HepG2 (cell line): ENCODE data around the gene PPP1R18. TPM values are rescaled to one million over a fixed set of nuclear protein-coding genes. Genes with fewer than 3 reads are reported as not detected.

Experiments
- CEBPG ChIP-seq: IDR thresholded peaks from 2 replicates; pipeline ENCODE4 v1.6.1; 2016
- CENPX ChIP-seq: sonication (generic); formaldehyde crosslinking; IDR thresholded peaks from 2 replicates; pipeline ENCODE4 v1.9.0; 2021; ENCODE audit warnings: mild to moderate bottlenecking, missing genetic modification reagents, moderate library complexity
- CREM ChIP-seq, 2 experiments: sonication (generic) in 1 of 2; formaldehyde crosslinking in 1 of 2; IDR thresholded peaks; 2 replicates each; pipeline versions ENCODE4 v1.4.0 to v1.6.1; 2016 to 2020; ENCODE audit warnings: antibody characterized with exemption in 1 of 2, mild to moderate bottlenecking in 1 of 2, missing genetic modification reagents in 1 of 2
- CSRNP2 ChIP-seq: sonication (generic); formaldehyde crosslinking; conservative IDR thresholded peaks from 2 replicates; pipeline ENCODE4 v1.8.0; 2022; ENCODE audit warnings: low read depth, missing genetic modification reagents
- FIP1L1 ChIP-seq: fragments of 200-400 bp; formaldehyde crosslinking; IDR thresholded peaks from 2 replicates; pipeline ENCODE4 v1.6.1; 2018; ENCODE audit warnings: low read depth, mild to moderate bottlenecking, low read length, moderate library complexity, borderline replicate concordance; ENCODE audit not compliant: insufficient read depth
- FOSL2 ChIP-seq: sonication (generic); formaldehyde crosslinking; IDR thresholded peaks from 2 replicates; pipeline ENCODE4 v1.4.0; 2020; ENCODE audit warnings: missing genetic modification reagents
- MBNL3 ChIP-seq: fragments of 250-450 bp; sonication (Bioruptor Pico); conservative IDR thresholded peaks from 2 replicates; pipeline ENCODE4 v1.8.0; 2022; ENCODE audit warnings: mild to moderate bottlenecking, inconsistent platforms
- MZF1 ChIP-seq: sonication (generic); formaldehyde crosslinking; IDR thresholded peaks from 2 replicates; pipeline ENCODE4 v1.8.1; 2023; ENCODE audit warnings: mild to moderate bottlenecking, missing genetic modification reagents, borderline replicate concordance
- SMAD9 ChIP-seq: sonication (generic); formaldehyde crosslinking; IDR thresholded peaks from 2 replicates; pipeline ENCODE4 v1.5.1; 2020; ENCODE audit warnings: mild to moderate bottlenecking, missing genetic modification reagents
- SMYD3 ChIP-seq: sonication (generic); formaldehyde crosslinking; IDR thresholded peaks from 2 replicates; pipeline ENCODE4 v1.8.1; 2023; ENCODE audit warnings: mild to moderate bottlenecking, missing genetic modification reagents
- THAP9 ChIP-seq: sonication (generic); formaldehyde crosslinking; IDR thresholded peaks from 2 replicates; pipeline ENCODE4; 2020; ENCODE audit warnings: missing genetic modification reagents, mild to moderate bottlenecking, borderline replicate concordance
- ZBTB7A ChIP-seq: sonication (generic); formaldehyde crosslinking; IDR thresholded peaks from 2 replicates; pipeline ENCODE4 v1.8.0; 2022; ENCODE audit warnings: mild to moderate bottlenecking, missing genetic modification reagents
- ZMAT3 ChIP-seq: sonication (generic); formaldehyde crosslinking; conservative IDR thresholded peaks from 2 replicates; pipeline ENCODE4 v1.7.0; 2021; ENCODE audit warnings: missing genetic modification reagents
- ZNF703 ChIP-seq: sonication (generic); formaldehyde crosslinking; IDR thresholded peaks from 2 replicates; pipeline ENCODE4 v1.5.1; 2020; ENCODE audit warnings: missing genetic modification reagents, mild to moderate bottlenecking, moderate library complexity, borderline replicate concordance
- polyA plus RNA-seq, 8 experiments: library from polyadenylated mRNA; depleted of rRNA in 3 of 8; stranded (reverse) in 7 of 8; unstranded in 1 of 8; fragments of >200 nt; fragmentation: Illumina TruSeq in 4 of 8; extraction: Trizol in 4 of 8; gene quantifications; 2 replicates each; pipeline versions ENCODE4 v1.2.1 to v1.2.3, GENCODE V29; 2011 to 2016; ENCODE audit warnings: low read depth in 4 of 8, missing spikeins in 1 of 8, mixed read lengths in 1 of 8; ENCODE audit not compliant: insufficient read depth in 1 of 8
- total RNA-seq, 5 experiments: library from RNA; depleted of rRNA; stranded (reverse); fragments of >200 nt; fragmentation: Illumina TruSeq; extraction: Trizol; gene quantifications; 2 replicates each; pipeline ENCODE4 v1.2.3, GENCODE V29; 2016; ENCODE audit warnings: low read depth in 1 of 5
- TF ChIP-seq, protein P1 (sequence below): sonication (generic); formaldehyde crosslinking; IDR thresholded peaks from 2 replicates; pipeline ENCODE4 v1.8.0; 2022; ENCODE audit warnings: missing genetic modification reagents, mild to moderate bottlenecking, inconsistent platforms, borderline replicate concordance
- TF ChIP-seq, protein P2 (sequence below): sonication (generic); formaldehyde crosslinking; IDR thresholded peaks from 2 replicates; pipeline ENCODE4 v1.4.0; 2020; ENCODE audit warnings: missing genetic modification reagents
- TF ChIP-seq, protein P3 (sequence below): sonication (generic); formaldehyde crosslinking; IDR thresholded peaks from 2 replicates; pipeline ENCODE4 v1.5.1; 2020; ENCODE audit warnings: mild to moderate bottlenecking, missing genetic modification reagents

PPP1R18 gene
- total and polyA plus RNA-seq, 2 of the 13 experiments (the other 11 are each of a cell fraction or from before 2014, with no cell fraction given): 4.9 to 9.2 TPM

- TF ChIP-seq SMYD3 (CRISPR knock-in tag) (peak; percentile 82; the same call in 1 of the 2 replicates), ZBTB7A (no peak; the same call in 1 of the 2 replicates), CSRNP2 (CRISPR knock-in tag) (no peak), CREM (IDR thresholded peaks at IDR 0.05) (peak; percentile 63; the same call in 1 of the 2 replicates), CREM (CRISPR knock-in tag; IDR thresholded peaks at IDR 0.05) (no peak), FIP1L1 (no peak), CENPX (CRISPR knock-in tag) (no peak), FOSL2 (CRISPR knock-in tag) (no peak), SMAD9 (CRISPR knock-in tag) (no peak), MBNL3 (CRISPR knock-in tag) (no peak), CEBPG (CRISPR knock-in tag) (0 out of 2 replicates have a peak, but pooled peaks have one; percentile 26), MZF1 (CRISPR knock-in tag) (0 out of 2 replicates have a peak, but pooled peaks have one; percentile 80), ZNF703 (CRISPR knock-in tag) (no peak), ZMAT3 (CRISPR knock-in tag) (peak; percentile 84; the same call in 1 of the 2 replicates), THAP9 (CRISPR knock-in tag) (peak; percentile 93; the same call in 1 of the 2 replicates)
- TF ChIP-seq, protein P1, sequence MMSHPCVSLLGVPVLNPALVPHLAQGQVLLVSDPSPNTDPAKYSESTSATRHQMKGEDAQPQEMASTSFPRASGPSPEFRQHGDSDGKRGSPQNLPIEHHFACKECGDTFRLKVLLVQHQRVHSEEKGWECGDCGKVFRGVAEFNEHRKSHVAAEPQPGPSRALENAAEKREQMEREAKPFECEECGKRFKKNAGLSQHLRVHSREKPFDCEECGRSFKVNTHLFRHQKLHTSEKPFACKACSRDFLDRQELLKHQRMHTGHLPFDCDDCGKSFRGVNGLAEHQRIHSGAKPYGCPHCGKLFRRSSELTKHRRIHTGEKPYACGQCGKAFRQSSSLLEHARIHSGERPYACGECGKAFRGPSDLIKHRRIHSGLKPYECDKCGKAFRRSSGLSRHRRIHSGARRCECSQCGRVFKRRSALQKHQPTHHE (CRISPR knock-in tag): no peak; the same call in 1 of the 2 replicates
- TF ChIP-seq, protein P2, sequence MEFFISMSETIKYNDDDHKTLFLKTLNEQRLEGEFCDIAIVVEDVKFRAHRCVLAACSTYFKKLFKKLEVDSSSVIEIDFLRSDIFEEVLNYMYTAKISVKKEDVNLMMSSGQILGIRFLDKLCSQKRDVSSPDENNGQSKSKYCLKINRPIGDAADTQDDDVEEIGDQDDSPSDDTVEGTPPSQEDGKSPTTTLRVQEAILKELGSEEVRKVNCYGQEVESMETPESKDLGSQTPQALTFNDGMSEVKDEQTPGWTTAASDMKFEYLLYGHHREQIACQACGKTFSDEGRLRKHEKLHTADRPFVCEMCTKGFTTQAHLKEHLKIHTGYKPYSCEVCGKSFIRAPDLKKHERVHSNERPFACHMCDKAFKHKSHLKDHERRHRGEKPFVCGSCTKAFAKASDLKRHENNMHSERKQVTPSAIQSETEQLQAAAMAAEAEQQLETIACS: no peak
- TF ChIP-seq, protein P3, sequence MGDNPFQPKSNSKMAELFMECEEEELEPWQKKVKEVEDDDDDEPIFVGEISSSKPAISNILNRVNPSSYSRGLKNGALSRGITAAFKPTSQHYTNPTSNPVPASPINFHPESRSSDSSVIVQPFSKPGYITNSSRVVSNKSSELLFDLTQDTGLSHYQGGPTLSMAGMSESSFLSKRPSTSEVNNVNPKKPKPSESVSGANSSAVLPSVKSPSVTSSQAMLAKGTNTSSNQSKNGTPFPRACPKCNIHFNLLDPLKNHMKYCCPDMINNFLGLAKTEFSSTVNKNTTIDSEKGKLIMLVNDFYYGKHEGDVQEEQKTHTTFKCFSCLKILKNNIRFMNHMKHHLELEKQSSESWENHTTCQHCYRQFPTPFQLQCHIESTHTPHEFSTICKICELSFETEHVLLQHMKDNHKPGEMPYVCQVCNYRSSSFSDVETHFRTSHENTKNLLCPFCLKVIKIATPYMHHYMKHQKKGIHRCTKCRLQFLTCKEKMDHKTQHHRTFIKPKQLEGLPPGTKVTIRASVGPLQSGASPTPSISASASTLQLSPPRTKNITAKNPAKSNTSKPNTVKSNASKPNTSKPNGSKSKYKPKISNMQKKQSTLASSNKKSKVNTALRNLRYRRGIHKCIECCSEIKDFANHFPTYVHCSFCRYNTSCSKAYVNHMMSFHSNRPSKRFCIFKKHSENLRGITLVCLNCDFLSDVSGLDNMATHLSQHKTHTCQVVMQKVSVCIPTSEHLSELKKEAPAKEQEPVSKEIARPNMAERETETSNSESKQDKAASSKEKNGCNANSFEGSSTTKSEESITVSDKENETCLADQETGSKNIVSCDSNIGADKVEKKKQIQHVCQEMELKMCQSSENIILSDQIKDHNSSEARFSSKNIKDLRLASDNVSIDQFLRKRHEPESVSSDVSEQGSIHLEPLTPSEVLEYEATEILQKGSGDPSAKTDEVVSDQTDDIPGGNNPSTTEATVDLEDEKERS (CRISPR knock-in tag): peak; percentile 86; the same call in 1 of the 2 replicates
These were observed 13.8 kb downstream of the PPP1R18 start, which contains the start of gene DHX16 (continued) for GRCh38 chr6:30672445-30673253.
